ENCODE measurements around the gene ACER2.

Gene ACER2

DNA sequence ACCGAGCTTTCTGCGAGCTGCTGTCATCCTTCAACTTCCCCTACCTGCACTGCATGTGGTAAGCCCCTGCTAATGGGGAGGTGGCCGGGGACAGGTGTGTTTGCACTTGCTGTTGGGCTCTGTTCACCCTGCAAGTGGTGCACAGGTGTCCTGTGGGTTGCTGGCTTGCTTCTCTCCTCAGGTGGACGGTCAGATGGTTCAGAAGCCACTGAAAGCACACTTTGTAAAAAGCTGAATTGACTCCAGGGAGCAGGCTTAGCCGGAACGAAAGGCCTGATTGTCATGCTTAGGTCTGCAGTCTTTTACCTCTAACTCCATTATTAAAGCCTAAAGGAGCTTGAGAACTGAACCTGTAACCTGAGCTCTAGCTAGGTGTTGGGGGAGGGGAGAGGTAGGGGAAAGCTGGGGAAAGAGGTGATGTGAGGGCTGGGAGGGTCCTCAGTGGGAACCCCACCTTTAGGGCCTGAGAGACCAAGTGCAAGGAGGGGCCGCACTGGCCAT is 37.6 kb downstream of the ACER2 start:
- H3K27ac ChIP-seq, result no peak overlapping the region
- no peak for DNase-seq (ENCODE audit: low read depth, low spot score)

- no peak overlapping the region for H3K27ac ChIP-seq
- DNase-seq (ENCODE audit: low read depth, low spot score), result no peak
These were observed 42.7 kb downstream of the ACER2 start for GRCh38 chr9:19451240-19452087.

- DNase-seq (ENCODE audit: low read depth, low spot score), result no peak
- H3K27ac ChIP-seq, result no peak overlapping the region
These were observed 47.6 kb downstream of the ACER2 start for GRCh38 chr9:19456426-19456825.

GRCh38 chr9:19456996-19457692 is 48.3 kb downstream of the ACER2 start:
- DNase-seq (ENCODE audit: low read depth, low spot score), result peak; percentile 18
- H3K27ac ChIP-seq, result no peak overlapping the region

DNA sequence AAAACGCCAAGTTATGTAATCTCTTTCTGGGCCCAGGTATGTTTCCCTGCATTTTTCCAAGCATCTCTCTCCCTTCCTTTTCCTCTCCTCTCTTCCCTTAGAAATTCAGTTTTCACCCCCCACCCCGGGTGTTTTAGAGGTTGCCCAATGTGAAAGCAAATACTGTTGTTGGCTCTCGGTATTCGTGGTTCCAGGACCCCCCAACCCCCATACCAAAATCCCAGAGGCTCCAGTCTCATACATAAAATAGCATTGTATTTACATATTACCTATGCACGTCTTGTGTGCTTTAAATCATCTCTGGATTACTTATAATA is 48.8 kb downstream of the ACER2 start:
- no peak overlapping the region for H3K27ac ChIP-seq
- no peak for DNase-seq (ENCODE audit: low read depth, low spot score)

- no peak overlapping the region for H3K27ac ChIP-seq
- no peak for DNase-seq (ENCODE audit: low read depth, low spot score)
These were observed 51.4 kb downstream of the ACER2 start for GRCh38 chr9:19460243-19460642.

DNA sequence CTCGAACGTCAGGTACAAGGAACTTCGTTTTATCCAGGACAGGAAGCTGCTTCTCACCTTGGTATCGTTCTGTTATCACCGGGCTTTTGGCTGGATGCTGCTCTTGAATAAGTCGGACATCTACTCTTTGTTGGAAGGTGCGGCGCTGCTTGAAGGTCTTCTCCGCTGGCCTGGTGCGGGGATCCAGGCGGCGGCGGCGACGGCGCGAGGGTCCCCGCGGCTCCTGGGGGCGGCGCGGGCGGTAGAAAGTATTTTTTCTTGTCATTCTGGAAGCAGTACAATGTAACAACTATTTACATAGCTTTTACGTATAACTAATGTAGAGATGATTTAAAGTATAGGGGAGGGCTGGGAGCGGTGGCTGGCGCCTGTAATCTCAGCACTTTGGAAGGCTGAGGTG is 52.3 kb downstream of the ACER2 start:
- no peak for DNase-seq (ENCODE audit: low read depth, low spot score)

GRCh38 chr9:19464061-19464763 is 55.4 kb downstream of the ACER2 start:
- H3K27ac ChIP-seq, result no peak overlapping the region
- DNase-seq (ENCODE audit: low read depth, low spot score), result no peak

More for the DNA sequence above, 52.3 kb downstream of the ACER2 start:
- H3K27ac ChIP-seq, result no peak overlapping the region

DNA sequence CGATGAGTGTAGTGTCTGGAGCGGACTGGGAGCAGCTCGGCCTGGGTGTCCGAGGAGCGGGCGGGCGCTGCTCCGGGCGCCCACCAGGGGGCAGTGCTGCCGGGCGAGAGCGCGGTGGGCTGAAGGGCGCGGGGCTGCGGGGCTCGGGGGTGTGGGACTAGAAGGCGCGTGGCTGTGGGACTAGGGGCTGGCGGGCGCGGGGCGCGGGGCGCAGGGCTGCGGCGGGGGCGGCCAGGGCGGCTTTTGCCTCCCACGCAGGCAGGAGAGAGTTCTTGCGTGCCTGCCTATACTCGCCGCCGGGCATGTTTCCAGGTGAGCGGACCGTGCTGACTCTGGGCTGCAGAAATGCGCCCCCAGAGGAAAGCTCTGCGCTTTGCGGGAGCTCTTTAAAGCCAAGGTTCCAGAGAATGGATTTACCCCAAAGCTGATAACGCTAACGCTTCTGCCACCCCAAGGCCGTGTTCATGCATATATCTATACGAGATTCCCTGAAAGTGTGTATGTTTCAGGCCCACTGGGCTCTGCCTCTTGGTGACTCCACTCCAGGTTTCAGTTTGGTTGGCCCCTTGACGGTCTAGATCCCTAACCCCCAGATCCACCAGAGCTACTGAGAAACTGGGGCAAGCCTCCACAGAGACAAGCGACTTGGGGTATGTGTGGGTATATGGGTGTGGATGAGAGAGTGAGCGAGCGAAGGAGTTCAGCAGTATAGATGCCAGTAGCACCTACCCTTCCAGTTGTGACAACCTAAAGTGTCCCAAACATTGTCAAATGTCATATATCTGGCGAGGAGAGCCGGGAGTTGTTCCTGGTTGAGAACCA is 56.2 kb downstream of the ACER2 start:
- H3K27ac ChIP-seq, result no peak overlapping the region
- no peak for DNase-seq (ENCODE audit: low read depth, low spot score)

DNA sequence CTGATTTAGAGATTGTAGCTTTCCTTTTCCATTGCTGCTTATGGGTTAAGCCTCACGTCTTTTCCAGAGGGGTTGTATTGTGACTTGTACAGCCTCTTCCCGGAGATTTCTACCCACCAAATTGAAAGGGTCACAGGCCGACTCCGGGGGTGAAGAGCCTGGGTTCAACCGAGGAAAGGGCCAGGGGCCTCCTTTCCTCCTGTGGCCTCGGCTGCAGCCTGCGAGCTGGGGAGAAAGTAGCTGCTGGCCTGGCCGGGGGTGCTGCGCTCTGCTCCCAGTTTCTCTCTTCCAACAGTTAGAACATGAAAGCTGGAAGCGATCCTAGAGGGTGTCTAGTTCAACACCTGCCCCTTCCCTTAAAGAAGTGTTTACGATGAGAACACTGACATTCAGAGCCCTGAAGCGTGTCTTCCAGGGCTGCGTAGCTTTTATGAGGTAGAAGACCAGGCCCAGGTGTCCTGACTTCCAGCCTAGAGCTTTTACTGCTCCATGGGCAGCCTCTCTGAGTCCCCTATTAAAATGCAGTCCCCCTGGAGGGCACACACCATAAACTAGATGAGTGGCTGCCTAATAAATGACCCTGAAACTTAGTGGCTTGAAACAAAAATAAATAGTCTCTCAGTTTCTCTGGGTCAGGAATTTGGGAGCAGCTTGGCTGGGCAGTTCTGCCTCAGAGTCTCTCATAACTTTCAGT is 56.9 kb downstream of the ACER2 start:
- H3K27ac ChIP-seq, result no peak overlapping the region
- no peak for DNase-seq (ENCODE audit: low read depth, low spot score)

DNA sequence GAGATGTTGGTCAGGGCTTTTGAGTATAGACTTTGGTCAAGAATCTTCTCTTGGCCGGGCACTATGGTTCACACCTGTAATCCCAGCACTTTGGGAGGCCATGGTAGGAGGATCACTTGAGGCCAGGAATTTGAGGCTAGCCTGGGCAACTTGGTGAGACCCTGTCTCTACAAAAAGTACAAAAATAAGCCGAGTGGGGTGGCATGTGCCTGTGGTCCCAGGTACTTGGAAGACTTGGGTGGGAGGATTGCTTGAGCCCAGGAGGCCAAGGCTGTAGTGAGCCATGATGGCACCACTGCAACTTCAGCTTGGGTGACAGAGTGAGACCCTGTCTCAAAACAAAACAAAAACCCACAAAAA is 57.5 kb downstream of the ACER2 start:
- no peak for DNase-seq (ENCODE audit: low read depth, low spot score)
- H3K27ac ChIP-seq, result no peak overlapping the region

GRCh38 chr9:19469271-19469670 is 60.5 kb downstream of the ACER2 start:
- DNase-seq (ENCODE audit: low read depth, low spot score), result no peak
- H3K27ac ChIP-seq, result no peak overlapping the region

GRCh38 chr9:19470567-19470966 is 61.8 kb downstream of the ACER2 start:
- H3K27ac ChIP-seq, result no peak overlapping the region
- DNase-seq (ENCODE audit: low read depth, low spot score), result no peak

GRCh38 chr9:19470981-19471650 is 62.3 kb downstream of the ACER2 start:
- no peak overlapping the region for H3K27ac ChIP-seq

GRCh38 chr9:19471737-19472648 is 63.2 kb downstream of the ACER2 start:
- no peak for DNase-seq (ENCODE audit: low read depth, low spot score)
- no peak overlapping the region for H3K27ac ChIP-seq

More at GRCh38 chr9:19470981-19471650, 62.3 kb downstream of the ACER2 start:
- DNase-seq (ENCODE audit: low read depth, low spot score), result no peak

- DNase-seq (ENCODE audit: low read depth, low spot score), result no peak
These were observed 64.8 kb downstream of the ACER2 start for GRCh38 chr9:19473605-19474004.

GRCh38 chr9:19479874-19480273 is 71.1 kb downstream of the ACER2 start:
- DNase-seq (ENCODE audit: low read depth, low spot score), result no peak

More at GRCh38 chr9:19473605-19474004, 64.8 kb downstream of the ACER2 start:
- H3K27ac ChIP-seq, result no peak overlapping the region

DNA sequence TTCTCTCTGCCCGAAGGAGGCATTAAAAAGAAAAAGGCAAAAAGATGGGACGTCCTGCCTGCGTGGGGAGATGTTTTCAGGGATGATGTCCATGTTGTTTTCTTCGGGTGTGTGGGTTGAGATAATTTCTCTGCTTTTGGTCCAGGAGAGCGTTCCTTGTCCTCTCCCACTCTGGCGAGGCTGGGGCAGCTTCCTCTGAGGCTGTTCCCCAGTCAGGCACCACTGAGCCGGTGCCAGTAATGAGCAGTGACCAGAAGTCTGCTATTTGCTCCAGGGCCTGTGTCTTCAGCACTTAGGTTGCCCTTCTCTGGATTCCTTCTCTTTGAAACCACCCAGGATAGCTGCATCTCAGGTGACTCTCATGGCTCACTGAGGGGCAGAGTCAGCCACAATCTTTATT is 71.5 kb downstream of the ACER2 start:
- no peak for DNase-seq (ENCODE audit: low read depth, low spot score)
- no peak overlapping the region for H3K27ac ChIP-seq

More at GRCh38 chr9:19479874-19480273, 71.1 kb downstream of the ACER2 start:
- H3K27ac ChIP-seq, result no peak overlapping the region
